GM19328 (cell line): ENCODE results near the gene PDGFA.

Experiments used
- ATAC-seq: cut with Tn5 transposase; IDR thresholded peaks from one replicate; pipeline ENCODE4 v1.9.1; 2021; ENCODE audit warnings: mild to moderate bottlenecking, moderate library complexity; ENCODE audit not compliant: unreplicated experiment

The PDGFA gene

DNA sequence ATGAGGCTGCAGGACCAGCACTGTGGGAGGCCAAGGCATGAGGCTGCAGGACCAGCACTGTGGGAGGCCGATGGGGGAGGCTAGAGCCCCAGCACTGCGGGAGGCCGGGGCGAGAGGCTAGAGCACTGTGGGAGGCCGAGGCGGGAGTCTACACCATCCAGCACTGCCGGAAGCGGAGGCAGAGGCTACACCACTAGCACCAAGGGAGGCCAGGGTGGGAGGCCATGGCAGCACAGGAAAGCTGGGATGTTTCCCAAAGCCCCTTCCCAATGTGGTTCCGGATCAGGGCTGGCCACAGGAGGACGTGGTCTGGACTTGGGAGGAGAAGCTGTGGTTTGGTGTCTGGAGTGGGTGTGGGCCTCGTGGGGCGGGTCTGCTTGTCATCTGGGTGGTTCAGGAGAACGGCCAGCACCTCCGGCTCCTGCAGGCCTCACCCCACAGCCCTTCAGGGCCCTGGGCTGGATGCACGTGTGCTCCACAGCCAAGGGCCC, 43.6 kb downstream of the PDGFA start:
- ATAC-seq: no peak

DNA sequence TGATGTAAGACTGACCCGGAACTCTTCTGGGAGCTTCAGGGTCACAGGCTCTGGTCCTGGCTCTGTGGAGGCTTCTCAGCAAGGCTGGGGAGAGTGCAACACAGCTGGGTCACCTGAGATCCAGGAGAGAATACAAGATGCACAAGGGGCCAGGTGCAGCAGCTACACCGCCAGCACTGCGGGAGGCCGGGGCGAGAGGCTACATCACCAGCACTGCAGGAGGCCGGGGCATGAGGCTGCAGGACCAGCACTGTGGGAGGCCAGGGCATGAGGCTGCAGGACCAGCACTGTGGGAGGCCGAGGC, 44.3 kb downstream of the PDGFA start:
- ATAC-seq: no peak

DNA sequence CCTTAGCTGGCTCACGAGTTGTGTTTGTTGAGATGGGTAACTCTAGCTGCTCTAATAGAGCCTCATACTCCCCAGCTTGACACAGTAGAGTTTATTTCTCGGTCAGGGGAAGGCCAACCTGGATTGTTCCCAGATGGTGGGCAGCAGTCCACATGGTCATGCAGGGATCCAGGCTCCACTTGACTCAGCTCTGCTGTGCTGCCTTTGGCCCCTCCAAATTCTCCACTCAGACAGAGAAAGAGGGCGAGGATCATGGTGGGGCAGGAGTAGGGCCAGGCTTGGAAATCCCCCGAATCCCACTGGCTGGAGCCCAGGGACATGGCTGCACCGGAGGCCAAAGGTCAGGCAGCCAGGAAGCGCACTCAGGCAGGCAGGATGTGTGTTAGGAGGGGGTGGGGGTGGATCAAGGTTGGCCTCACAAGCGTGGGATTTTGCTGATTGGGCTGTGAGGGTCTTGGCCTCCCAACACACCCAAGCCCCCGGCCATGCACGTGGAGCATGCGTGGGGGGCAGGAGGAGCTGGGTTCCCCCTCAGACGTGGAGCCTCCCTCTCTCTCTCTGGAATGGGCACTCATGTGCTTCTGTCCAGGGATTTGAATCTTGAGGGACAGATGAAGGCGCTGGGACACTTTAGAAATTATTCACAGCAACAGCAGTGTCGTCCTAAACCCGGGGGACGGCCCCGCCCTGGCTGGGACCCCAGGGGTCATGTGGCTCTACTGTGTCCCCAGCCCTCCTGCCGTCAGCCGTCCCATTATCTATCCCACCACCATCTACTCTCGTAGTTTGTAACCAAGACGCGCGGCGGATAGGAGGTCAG, 44.8 kb downstream of the PDGFA start:
- no peak for ATAC-seq

DNA sequence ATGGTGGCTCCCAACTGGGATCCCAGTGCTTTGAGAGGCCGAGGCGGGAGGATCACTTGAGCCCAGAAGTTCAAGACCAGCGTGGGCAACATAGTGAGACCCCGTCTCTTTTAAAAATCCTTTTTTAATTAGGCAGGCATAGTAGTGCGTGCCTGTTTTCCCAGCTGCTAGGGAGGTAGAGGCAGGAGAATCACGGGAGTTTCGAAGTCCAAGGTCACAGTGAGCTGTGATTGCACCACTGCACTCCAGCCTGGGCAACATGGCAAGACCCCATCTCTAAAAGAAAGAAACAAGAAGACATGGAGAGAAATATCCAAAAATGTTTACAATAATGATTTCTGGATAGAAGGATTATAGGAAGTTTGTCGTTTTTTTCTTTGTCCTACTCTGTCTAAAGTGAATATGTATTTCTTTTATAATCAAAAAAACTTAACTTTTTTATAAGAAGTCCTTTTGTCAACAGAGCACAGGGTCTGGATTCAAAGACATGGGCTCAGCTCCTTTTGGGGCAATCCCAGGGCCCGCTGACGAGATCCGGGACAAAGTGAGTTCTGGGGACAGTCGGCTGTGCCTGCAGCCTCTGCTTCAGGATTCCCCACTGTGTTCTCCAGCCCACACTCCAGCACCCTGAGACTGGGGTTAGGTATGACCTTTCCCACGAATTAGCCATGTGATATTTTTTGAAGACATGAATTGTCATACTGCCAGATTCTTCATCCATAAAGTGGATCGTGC, 45.6 kb downstream of the PDGFA start:
- ATAC-seq: no peak

DNA sequence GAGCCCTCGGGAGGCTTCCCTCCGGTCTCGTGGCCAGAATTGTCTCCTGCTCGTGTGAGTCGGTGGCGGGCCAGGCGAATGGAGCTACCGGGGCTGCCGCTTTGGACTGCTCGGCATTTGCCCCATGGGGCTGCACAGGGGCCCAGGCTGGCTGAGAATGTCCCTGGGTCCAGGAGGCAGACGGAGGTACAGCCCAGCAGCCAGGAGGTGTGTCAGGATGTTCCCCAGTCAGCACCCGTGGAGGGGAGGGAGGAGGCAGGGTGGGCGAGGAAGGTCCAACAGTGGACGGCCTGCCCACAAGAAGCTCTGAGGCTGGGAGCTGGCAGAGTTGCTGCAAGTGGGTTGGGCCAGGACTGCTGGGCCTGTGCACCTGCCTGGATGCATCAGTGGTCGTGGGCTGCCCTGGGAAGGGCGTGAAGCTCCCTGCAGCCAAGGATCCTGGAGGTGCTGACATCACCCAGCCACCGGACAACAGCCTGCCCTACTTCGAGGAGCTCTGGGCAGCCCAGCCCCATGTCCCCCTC, 46.4 kb downstream of the PDGFA start:
- no peak for ATAC-seq

DNA sequence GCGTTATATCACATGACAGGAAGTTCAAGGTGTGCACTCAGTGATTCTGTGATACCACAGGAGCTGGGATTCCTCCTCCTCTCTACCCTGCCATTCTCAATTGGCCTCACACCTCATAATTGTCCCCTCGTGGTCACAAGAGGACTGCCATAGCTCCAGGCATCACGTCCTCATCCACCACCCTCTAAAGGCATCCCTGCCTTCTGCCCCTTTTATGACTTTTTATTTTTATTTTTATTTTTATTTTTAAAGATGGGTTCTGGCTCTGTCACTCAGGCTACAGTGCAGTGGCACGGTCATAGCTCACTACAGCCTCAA, 47.0 kb downstream of the PDGFA start:
- no peak for ATAC-seq

DNA sequence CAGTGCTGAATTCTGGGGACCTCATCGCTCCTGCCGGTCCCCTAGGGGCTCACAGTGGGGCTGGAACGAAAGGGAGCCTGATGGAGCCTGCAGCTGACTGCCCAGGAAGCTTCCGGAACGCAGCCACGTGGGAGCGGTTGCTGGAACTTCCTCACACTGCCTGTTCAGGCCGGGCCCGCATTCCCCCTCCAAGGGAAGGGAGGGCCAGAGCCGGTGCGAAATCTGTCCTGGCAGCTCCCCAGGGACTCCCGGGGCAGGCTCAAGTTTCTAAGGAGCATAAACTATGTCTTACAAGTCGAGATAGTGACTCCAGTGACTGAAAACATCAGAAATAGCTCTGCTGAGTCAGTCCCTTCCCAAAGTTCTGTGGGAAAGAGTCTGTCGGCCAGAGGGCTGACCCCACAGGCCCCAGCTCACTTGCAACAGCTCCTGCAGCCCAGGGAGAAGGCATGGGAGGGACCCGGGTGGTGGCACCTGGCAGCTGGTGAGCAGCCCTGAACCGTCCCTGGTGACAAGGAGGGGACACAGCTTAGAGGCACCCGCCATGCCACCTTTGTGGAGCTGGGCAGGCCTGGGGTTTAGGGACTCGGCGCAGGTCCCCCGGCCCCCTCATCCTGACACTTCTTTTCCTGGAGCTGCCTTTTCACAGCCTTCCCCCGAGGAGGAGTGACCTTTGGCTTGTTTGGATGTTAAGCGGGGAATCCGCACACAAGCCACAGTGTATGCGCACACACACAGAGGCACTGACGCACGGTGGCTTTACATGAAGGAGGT, 47.6 kb downstream of the PDGFA start:
- no peak for ATAC-seq

DNA sequence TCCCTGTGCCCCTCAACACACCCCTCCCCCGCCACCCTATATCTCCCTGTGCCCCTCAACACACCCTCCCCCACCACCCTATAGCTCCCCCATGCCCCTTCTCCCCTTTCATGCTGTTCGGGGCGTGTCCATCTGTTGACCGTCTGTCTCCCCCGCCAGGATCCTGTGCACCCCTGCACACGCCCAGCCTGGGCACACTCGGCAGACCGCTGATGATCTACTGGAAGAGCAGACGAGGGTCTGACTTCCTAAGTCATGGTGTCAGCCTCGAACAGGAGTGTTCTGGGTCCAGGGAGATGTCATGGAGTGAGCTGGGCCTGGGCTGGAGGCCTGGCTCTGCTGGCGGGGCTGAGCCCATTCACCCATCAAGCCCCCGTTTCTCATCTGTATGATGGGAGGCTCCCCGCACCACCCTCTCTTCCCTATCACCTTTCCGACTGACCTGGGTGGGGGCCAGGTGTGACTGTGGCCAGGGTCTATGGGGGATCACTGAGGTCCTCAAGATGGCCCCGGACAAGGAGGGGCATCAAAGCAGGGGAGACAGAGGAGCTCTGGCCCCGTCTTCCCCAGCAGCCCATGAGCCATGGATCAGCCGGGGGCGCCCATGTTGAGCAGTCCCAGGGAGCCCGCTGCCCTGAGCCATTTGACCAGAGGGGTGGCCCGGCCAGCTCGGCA, 48.3 kb downstream of the PDGFA start:
- no peak for ATAC-seq

DNA sequence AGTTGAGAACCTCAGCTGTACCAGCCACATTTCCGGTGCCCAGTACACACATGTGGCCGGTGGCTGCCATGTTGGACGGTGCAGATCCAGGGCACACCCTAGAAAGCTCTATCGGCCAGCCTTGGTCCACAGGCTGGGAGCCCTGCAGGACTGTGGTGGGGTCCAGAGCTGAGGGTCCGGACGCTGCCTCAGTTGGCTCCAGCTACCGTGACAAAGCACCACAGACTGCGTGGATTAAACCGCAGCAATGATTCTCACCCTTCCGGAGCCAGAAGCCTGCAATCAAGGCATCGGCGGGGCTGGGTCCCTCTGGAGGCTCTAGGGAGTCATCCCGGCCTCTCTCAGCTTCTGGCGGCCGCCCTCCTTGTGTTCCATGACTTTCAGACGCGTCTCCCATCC, 50.1 kb downstream of the PDGFA start:
- ATAC-seq: no peak

DNA sequence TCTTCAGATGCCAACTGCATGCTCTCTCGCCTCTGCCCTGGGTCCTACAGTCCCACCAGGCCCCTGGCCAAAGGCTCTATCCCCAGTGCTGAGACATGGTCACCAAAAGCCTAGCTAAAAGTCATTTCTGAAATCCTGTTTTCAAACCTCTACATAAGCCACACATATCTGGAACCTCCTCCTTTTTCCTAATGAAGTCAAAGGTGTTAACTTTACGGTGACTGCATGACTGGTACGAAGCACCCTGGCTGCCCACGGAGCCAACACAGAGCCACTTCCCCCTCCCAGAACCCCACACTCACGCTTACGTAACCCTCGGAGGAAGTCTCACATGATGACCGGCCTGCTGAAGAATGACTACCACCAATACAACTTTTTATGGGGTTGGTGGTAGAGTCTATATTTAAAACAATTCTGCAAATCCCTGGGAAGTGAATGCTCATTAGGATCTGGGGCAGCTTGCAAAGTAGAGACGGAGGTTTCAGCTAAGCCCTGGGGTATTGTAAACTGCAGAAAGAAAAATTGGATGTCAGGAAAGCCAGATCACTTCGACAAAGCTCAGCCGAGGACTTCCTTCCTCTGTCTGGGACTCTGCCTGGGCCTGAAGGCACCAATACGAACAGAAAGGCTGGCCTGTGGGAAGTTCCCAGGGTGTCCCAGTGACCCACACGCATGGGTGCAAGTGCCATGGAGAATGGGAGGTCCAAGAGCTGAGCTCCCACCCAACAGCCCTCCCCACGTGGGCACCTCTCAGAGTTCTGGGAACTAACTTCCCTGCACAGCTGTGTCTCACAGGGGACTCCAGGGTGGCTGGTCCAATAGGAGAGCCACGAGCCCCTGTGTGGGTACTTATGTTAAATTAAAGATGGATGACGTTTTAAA, 50.7 kb downstream of the PDGFA start:
- ATAC-seq: no peak

DNA sequence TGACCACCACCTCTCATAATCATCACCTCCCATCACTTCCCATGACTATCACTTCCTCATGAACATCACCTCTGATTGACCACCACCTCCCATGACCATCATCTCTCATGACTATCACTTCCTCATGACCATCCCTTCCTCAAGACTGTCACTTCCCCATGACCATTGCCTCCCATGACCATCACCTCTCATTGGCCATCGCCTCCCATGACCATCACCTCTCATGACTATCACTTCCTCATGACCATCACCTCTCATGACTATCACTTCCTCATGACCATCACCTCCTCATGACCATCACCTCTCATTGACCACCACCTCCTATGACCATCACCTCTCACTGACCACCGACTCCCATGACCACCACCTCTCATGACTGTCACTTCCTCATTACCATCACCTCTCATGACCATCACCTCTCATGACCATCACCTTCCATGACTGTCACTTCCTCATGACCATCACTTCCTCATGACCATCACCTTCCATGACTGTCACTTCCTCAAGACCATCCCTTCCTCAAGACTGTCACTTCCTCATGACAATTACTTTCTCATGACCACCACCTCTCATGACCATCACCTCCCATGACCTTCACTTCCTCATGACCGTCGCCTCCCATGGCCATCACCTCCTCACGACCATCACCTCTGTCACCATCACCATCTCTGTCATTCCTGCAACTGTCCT, 51.6 kb downstream of the PDGFA start:
- ATAC-seq: no peak

DNA sequence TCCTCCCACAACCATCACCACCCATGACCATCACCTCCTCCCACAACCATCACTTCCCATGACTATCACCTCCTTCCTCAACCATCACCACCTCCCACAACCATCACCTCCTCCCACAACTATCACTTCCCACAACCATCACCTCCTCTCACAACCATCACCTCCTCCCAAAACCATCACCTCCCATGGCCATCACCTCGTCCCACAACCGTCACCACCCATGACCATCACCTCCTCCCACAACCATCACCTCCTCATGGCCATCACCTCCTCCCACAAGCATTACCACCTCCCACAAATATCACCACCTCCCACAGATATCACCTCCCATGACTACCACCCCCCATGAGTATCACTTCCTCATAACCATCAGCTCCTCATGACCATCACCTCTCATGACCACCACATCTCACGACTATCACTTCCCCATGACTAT, 52.2 kb downstream of the PDGFA start:
- ATAC-seq: no peak

DNA sequence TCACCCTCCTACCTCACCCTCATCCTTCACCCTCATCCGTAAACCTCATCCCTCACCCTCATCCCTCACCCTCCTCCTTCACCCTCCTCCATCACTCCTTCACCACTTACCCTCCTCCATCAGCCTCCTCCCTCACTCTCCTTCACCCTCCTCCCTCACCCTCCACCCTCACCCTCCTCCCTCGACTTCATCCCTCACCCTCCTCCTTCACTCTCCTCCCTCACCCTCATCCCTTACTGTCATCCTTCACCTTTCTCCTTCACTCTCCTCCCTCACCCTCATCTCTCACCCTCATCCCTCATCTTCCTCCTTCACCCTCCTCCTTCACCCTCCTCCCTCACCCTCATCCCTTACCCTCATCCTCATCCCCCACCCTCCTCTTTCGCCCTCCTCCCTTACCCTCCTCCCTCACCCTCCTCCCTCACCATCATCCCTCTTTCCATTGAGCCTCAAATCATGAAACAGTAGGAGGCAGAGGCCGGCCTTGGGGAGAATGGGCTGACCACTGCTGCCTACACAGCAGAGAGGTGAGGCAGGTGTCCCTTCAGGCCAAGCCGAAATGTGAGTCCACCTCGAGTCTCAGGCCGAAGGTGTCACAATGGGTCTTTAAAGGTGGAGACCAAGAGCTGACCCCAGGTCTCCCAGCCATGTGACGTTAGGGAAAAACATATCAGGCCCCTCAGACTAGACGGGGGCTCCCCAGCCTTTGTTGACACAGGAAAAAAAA, 53.0 kb downstream of the PDGFA start:
- ATAC-seq: no peak

DNA sequence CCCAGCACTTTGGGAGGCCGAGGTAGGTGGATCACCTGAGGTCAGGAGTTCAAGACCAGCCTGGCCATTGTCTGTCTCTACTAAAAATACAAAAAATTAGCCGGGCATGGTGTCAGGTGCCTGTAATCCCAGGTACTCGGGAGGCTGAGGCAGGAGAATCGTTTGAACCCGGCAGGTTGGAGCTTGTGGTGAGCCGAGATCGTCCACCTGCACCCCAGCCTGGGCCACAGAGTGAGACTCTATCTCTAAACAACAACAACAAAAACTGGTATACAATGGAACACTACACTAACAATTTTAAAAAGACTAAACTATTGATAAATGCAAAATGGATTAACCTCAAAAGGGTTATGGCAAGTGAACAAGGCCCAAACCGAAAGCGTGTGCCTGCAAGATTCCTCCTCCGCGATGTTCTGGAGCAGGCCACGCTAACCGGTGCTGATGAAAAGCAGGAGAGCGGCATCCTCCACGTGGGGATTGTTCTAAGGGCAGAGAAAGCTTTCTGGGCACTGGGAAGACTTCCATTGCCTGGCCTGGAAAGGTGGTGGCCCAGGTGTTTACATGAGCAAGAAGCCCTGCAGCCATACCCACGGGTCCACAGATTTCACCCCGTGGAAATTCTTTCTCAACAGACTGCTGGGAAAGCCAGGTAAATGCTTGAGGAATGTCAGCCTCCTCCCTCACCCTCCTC, 53.8 kb downstream of the PDGFA start:
- no peak for ATAC-seq

DNA sequence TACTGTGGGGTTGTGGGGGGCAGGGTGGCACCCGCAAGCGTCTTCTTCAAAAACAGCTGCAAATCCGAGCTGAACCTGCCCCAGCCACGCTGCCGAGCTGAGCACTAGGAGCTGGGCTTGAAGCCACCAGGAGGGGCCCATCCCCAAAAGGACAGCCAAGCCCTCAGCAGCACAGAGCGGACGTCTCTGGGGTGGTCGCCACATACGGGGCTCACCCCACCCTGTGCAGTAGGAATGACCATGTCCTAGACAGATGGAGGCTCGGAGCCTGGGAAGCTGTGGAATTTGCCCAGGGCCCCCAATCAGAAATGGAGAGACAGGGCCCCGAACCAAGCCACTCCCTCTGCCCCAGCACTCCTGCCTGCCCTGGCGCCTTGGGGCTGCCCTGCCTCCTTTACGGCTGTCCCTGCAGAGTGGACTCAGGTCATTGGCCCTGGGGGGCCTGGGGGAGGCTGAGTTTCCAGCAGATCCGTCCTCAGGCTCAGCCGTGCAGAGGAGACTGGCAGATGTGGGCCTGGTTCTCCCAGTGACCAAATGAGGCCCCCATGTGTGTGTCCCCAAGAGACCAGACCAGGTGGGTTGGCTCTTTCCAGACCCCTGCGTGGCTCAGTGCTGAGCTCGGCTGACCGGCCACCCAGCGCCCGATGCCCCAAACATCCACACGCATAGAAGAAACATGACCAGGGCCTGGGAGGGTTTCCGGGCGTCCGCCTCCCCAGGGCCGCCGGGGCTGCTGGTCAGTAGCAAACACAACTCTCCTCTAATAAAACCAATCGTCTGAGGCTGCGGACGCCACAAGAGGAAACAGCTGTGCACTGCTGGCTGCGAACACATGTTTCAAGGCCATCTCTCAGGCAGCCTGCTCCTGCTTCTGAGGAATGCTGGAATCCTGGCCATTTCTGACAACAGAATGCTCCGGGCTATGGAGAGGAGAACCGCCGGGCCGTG, 54.9 kb downstream of the PDGFA start:
- no peak for ATAC-seq

DNA sequence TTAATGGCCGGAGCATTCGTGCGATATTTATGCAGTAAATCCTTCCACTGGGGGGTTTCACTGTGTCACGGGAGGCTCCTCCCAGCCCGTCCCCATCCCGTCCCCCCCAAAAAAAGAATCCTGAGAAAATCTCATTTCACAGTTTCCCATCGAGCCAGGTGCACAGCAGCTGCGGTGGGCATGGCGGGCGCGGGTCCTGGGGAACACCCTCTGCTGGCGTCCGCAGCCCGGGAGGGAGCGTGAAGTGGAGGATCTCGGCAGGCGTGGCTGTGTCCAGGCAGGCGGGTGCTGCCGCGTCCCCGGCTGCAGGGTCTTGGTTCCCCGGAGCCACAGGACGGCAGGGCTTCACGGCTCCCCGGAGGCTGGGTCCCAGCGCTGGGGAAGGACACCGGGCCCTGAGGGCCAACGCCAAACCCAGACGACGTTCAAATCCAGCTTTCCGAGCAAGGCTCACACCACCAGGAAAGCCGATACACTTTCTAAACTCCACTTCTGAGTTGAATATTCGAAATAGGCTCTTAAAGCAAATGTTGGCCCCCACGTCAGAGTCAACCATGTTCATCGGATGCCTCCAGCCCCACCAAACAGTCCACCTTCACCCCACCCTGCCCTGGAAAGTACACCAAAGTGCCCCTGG, 55.7 kb downstream of the PDGFA start:
- ATAC-seq: no peak

DNA sequence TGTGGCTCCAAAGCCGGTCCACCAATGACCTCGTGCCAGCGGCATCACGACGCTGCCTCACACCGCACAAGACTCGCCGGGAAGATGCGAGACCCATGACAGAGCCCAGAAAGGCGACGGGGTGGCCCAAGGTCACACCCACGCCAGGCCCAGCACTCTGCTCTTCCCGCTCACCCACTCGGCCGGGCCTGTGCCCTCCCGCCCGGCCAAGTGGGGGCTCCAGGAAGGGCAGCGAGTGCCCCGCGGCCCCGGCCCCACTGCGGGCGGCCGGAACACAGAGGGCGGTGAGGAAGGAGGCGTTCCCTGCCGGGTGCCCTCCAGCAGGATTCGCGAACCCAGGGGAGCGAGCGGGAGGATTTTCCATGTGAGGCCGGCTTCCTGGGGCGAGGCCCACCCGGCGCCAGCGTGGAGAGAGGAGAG, 56.3 kb downstream of the PDGFA start:
- ATAC-seq: no peak
